ENCODE measurements around the gene TAF4. TPM values are rescaled to one million over a fixed set of nuclear protein-coding genes. Genes with fewer than 3 reads are reported as not detected.

Gene TAF4
- total RNA-seq, 1 donor from 2014 or later = 11.5 TPM

GRCh38 chr20:61978491-61978890 lies 87.2 kb downstream of the TAF4 start:
- peak; percentile 36 for DNase-seq (ENCODE audit: low spot score)
- Mint-ChIP-seq H3K27ac (ENCODE audit: unreplicated experiment) (no peak overlapping the region), H3K4me1 (ENCODE audit: low read depth) (no peaks in the 10 kb centered on the region), H3K27me3 (ENCODE audit: low read depth) (no peaks in the 10 kb centered on the region), H3K36me3 (ENCODE audit: low read depth) (peaks cover 6% of the 10 kb centered on the region), H3K9me3 (ENCODE audit: low read depth) (no peaks in the 10 kb centered on the region), H3K4me3 (ENCODE audit: unreplicated experiment) (no peak overlapping the region)
- TF ChIP-seq CTCF (IDR thresholded peaks at IDR 0.05) = no peak

DNA sequence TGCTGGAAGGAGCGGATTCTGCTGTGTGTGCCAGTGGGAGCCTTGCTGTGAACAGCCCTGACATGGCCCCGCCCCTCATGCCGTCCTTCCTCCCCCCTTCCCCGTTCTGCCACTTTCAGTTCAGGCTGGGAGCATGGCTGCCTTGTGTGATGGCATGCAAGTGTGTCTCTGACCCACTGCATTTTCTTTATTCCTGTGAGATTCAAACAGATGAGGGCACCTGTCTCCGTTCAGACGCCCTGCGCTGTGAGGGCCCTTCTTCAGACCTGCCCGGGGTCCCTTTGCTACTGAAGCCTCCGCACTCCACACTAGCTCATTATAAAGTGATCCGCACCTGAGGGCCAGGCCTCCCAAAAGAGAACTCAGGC lies 88.3 kb downstream of the TAF4 start:
- no peak overlapping the region for H3K27ac Mint-ChIP-seq (ENCODE audit: unreplicated experiment)
- peaks cover 14% of the 10 kb centered on the region for H3K36me3 Mint-ChIP-seq (ENCODE audit: low read depth)
- H3K4me3 Mint-ChIP-seq (ENCODE audit: unreplicated experiment) = no peak overlapping the region
- H3K27me3 Mint-ChIP-seq (ENCODE audit: low read depth) = no peaks in the 10 kb centered on the region
- H3K9me3 Mint-ChIP-seq (ENCODE audit: low read depth) = peaks cover 2% of the 10 kb centered on the region
- H3K4me1 Mint-ChIP-seq (ENCODE audit: low read depth) = no peaks in the 10 kb centered on the region
- DNase-seq (ENCODE audit: low spot score) = peak; percentile 40
- TF ChIP-seq CTCF (IDR thresholded peaks at IDR 0.05) = no peak

- Mint-ChIP-seq H3K4me1 (ENCODE audit: low read depth) (no peaks in the 10 kb centered on the region), H3K27me3 (ENCODE audit: low read depth) (no peaks in the 10 kb centered on the region)
Measured at GRCh38 chr20:61976644-61977418, 88.8 kb downstream of the TAF4 start.

GRCh38 chr20:61976263-61976643 lies 89.4 kb downstream of the TAF4 start:
- Mint-ChIP-seq H3K36me3 (ENCODE audit: low read depth) (peaks cover 17% of the 10 kb centered on the region), H3K9me3 (ENCODE audit: low read depth) (peaks cover 6% of the 10 kb centered on the region), H3K4me3 (ENCODE audit: unreplicated experiment) (no peak overlapping the region), H3K27me3 (ENCODE audit: low read depth) (no peaks in the 10 kb centered on the region), H3K4me1 (ENCODE audit: low read depth) (no peaks in the 10 kb centered on the region), H3K27ac (ENCODE audit: unreplicated experiment) (no peak overlapping the region)
- DNase-seq (ENCODE audit: low spot score) = no peak
- TF ChIP-seq CTCF (IDR thresholded peaks at IDR 0.05) = no peak

More at GRCh38 chr20:61976644-61977418, 88.8 kb downstream of the TAF4 start:
- H3K27ac Mint-ChIP-seq (ENCODE audit: unreplicated experiment) = no peak overlapping the region
- H3K4me3 Mint-ChIP-seq (ENCODE audit: unreplicated experiment) = no peak overlapping the region
- H3K36me3 Mint-ChIP-seq (ENCODE audit: low read depth) = peaks cover 19% of the 10 kb centered on the region
- peaks cover 6% of the 10 kb centered on the region for H3K9me3 Mint-ChIP-seq (ENCODE audit: low read depth)
- no peak for TF ChIP-seq CTCF (IDR thresholded peaks at IDR 0.05)
- DNase-seq (ENCODE audit: low spot score) = no peak

- peaks cover 17% of the 10 kb centered on the region for H3K36me3 Mint-ChIP-seq (ENCODE audit: low read depth)
Measured at GRCh38 chr20:61975407-61976129, 90.1 kb downstream of the TAF4 start.

More at GRCh38 chr20:61975407-61976129, 90.1 kb downstream of the TAF4 start:
- no peak for DNase-seq (ENCODE audit: low spot score)
- Mint-ChIP-seq H3K27ac (ENCODE audit: unreplicated experiment) (no peak overlapping the region), H3K9me3 (ENCODE audit: low read depth) (peaks cover 6% of the 10 kb centered on the region), H3K27me3 (ENCODE audit: low read depth) (no peaks in the 10 kb centered on the region), H3K4me1 (ENCODE audit: low read depth) (no peaks in the 10 kb centered on the region), H3K4me3 (ENCODE audit: unreplicated experiment) (no peak overlapping the region)
- no peak for TF ChIP-seq CTCF (IDR thresholded peaks at IDR 0.05)

Measured in chondrocyte (in vitro differentiated cells).